ENCODE data around the gene CACNA1F.

CACNA1F gene

GRCh38 chrX:49257846-49258748, 25.0 kb upstream of the CACNA1F start:
- DNase-seq (ENCODE audit: low read depth, low spot score), result no peak

GRCh38 chrX:49257074-49257790, 24.1 kb upstream of the CACNA1F start:
- DNase-seq (ENCODE audit: low read depth, low spot score), result no peak

- no peak for DNase-seq (ENCODE audit: low read depth, low spot score)
Observed at GRCh38 chrX:49256268-49256995, 23.3 kb upstream of the CACNA1F start.

DNA sequence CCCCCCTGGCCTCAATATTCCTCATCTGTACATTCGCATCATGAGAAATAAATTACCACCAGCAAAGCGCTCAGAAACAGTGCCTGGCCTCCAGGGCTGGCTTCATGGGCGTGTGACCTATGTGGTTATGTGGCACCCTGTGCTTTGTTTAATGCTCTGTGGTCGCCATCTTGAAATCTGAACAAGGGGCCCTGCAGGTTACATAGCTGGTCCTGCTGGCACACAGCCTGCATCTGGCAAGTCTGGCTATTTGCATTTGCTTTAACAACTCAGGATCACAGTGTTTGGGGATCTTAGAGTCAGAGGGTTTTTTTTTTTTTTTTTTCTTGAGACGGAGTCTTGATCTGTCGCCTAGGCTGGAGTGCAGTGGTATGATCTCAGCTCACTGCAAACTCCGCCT, 21.5 kb upstream of the CACNA1F start:
- no peak for DNase-seq (ENCODE audit: low read depth, low spot score)

- no peak for DNase-seq (ENCODE audit: low read depth, low spot score)
Observed at GRCh38 chrX:49251325-49251724, 18.2 kb upstream of the CACNA1F start.

DNA sequence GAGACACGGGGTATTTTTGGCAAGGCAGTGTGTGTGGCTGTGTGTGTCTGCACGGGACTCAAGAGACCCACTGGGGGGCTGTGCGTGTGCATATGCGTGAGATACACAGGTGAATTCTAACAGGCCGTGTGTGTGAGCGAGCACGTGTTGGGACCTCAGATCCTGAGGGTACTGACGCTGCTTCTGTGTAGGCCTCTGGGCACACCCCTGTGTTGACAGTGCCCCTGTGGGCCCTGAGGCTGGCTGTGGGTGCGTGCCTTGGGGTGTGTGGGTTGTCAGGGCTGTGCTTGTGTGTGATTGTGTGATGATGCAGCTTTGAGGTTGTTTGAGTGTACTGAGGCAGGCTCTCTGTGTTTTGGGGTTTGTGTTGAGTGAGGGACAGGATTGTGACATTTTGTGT, 17.4 kb upstream of the CACNA1F start:
- no peak for DNase-seq (ENCODE audit: low read depth, low spot score)

DNA sequence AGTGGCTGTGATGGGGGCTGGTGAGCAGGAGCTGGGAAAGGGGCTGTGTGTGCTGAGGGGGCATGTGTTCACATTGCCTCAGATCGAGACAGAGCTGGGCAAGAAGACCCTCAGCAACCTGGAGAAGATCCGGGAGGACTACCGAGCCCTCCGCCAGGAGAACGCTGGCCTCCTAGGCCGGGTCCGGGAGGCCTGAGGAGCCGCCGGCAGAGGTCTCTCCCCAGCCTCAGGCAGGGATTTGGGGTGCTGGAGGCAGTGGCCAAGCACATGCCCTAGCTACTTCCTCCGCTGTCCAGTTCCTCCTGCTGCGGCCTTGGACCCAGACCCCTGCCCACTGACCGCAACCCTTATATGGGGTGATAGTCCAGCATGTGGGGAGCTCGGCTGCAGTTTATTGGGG, 16.9 kb upstream of the CACNA1F start:
- no peak for DNase-seq (ENCODE audit: low read depth, low spot score)

DNA sequence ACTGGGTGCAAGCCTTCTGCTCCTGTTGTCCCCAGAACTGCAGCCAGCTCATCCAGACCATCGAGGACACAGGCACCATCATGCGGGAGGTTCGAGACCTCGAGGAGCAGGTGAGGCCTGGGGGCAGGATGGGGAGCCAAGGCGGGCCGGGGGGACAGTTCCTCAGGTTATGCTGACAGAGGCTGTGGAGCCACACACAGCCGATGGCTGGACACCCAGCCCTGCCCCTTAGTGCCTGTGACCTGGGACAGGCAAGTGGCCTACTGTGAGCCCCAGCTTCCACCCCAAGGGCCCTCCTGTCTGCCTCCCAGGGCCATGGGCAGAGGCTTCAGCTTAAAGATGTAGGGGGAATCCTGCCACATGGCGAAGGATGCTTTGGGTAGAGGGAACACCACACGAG, 16.5 kb upstream of the CACNA1F start:
- DNase-seq (ENCODE audit: low read depth, low spot score), result no peak

GRCh38 chrX:49249071-49249470, 15.9 kb upstream of the CACNA1F start:
- no peak for DNase-seq (ENCODE audit: low read depth, low spot score)

DNA sequence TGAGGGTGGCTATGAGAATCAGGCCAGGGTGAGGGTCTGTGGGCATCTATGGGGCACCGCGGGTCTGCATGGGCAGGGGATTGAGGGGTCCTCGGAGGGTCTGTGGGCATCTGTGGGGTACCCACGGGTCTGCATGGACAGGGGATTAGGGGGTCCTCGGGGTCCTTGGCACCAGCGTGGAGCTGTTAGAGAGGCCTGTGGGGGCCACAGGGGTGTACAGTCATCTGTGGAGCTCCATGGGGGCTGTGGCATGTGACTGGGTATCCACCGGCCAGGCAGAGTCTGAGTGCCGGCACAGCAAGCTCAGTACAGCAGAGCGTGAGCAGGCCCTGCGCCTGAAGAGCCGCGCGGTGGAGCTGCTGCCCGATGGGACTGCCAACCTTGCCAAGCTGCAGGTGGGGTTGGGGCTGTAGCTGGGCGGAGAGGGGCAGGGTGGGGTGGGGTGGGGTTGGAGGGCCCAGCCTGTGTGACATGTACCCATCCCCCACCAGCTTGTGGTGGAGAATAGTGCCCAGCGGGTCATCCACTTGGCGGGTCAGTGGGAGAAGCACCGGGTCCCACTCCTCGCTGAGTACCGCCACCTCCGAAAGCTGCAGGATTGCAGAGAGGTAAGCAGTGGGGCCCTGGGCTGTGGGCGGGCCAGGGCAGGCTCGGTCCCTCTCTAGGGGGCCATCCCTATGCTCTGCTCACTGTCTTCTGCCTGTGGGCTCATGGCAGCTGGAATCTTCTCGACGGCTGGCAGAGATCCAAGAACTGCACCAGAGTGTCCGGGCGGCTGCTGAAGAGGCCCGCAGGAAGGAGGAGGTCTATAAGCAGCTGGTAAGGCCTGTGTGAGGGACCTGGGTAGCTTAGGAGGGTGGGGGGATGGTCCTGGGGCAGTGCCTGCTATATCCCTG, 15.0 kb upstream of the CACNA1F start:
- no peak for DNase-seq (ENCODE audit: low read depth, low spot score)

DNA sequence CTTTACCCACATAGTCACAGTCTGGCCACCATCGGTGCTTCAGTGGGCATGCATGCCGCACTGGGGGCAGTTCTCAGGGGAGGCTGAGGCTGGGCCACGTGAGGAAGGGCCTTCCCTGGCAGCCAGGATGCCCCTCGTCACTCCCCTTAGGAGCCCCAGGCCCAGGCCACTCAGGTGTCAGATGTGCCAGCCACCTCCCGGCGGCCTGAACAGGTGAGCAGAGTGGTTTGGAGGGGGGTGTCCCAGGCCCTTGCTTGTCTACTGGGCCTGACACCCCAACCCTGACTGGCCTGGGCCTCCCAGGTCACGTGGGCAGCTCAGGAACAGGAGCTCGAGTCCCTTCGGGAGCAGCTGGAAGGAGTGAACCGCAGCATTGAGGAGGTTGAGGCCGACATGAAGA, 14.2 kb upstream of the CACNA1F start:
- DNase-seq (ENCODE audit: low read depth, low spot score), result no peak

GRCh38 chrX:49246541-49246940, 13.4 kb upstream of the CACNA1F start:
- no peak for DNase-seq (ENCODE audit: low read depth, low spot score)

DNA sequence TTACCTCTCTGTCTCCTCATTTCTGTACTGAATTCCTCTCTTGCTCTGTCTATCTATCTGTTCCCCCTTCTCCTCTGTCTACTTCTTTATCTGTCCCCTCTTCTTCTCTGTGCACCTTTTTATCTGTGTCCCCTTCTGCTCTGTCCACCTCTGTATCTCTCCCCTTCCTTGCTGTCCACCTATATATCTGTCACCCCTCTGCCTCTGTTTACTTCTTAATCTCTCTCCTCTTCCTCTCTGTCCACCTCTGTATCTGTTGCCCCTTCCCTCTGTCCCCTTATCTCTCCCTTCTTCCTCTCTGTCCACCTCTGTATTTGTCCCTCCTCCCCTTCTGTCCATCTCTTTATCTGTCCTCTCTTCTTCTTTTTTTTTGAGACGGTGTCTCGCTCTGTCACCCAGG, 11.1 kb upstream of the CACNA1F start:
- no peak for DNase-seq (ENCODE audit: low read depth, low spot score)

GRCh38 chrX:49243166-49243565, 10.0 kb upstream of the CACNA1F start:
- no peak for DNase-seq (ENCODE audit: low read depth, low spot score)

- no peak for DNase-seq (ENCODE audit: low read depth, low spot score)
Observed at GRCh38 chrX:49242545-49243066, 9.5 kb upstream of the CACNA1F start.

GRCh38 chrX:49238735-49239134, 5.6 kb upstream of the CACNA1F start:
- DNase-seq (ENCODE audit: low read depth, low spot score), result no peak

DNA sequence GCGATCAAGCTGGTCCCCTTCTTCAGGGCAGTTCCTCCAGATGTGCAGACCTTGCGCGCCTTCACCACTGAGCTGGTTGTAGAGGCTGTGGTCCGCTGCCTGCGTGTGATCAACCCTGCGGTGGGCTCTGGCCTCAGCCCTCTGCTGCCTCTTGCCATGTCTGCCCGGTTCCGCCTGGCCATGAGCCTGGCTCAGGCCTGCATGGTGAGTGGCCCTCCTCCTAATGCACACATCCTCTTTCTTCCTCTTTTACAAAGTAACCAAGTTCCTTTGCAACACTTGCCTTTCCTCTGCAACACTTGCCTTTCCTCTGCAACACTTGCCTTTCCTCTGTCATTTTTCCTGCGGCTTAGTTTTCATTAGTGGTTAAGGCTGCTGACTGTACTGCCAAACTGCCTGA, 3.9 kb upstream of the CACNA1F start:
- DNase-seq (ENCODE audit: low read depth, low spot score), result no peak

DNA sequence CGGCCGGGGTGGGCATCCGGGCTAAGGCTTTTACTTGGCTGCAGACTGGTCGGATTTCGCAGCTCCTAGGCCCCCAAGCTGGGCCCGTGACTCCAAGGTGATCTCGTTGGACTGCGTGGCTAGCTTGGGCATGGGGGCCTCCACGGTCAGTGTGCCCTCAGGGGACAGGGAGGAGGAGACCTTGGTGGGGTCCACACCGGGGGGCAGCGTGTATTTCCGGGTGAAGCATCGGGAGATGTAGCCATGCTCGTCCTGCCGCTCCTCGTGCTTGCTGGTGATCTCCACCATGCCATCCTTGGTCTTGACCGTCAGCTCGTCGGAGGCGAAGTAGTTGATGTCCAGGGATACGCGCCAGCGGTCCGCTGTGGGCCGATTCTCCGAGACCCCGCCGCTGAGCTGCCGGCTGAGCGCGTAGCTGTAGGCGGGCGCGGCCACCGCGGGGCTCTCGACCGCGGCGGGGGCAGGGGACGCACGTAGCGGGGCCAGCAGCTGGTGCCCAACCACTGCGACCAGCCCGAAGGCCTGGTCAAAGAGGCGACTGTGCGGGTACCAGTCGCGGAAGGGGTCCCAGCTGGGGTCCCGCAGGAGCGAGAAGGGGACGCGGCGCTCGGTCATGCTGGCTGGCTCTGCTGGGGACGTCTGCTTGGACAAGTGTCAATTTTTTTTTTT, 881 bp upstream of the CACNA1F start:
- no peak for DNase-seq (ENCODE audit: low read depth, low spot score)

DNA sequence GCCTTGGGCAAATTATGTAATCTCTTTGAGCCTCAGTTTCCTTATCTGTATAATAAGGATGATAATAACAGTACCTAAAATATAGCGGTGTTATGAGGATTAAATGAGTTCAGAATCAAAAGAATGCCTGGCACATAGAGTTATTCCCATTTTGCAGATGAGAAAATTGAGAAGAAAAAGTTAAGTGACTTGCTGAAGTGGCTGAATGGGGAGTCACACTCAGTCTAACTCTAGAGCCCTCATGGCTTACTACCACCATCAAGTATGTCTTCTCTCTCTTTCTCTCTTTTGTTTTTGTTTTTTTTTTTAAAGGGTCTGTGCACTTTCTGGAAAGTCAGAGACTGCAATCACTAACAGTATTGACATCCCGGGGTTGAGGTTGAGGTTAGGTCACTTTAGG, 615 bp downstream of the CACNA1F start:
- DNase-seq (ENCODE audit: low read depth, low spot score), result no peak

DNA sequence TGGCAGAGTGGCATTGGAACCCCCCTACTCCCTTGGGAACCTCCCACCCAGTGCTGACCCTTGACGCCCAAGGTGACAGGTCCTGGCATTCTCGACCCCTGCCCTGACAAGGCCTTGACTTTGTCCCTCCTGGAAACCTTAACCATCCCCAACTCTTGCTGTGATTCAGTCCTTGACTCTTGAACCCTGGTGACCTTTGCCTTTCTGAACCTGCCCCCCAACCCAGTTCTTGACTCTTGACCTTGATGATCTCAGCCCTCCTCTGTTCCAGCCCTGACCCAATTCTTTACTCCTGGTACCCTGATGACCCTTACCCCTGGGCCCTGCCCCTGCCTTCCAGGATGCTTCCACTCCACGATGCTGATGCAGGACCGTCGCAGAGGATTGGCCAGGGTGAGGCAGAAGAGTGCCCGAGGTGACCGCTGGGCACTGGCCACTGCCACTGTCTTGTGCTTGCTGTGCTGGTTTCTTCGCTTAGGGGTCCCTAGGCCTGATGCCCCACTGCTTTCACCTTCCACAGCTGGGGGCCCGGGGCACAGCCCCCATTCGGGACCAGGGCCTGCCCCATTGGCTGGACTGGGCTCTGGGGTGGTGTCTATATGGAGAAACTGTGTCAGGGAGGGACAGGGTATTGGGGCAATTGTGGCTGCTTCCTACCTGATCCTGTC, 1.7 kb downstream of the CACNA1F start:
- DNase-seq (ENCODE audit: low read depth, low spot score), result no peak
